Adrenal gland (tissue), 12 donors: Measurements from ENCODE around the gene PAPOLA. TPM values are rescaled to one million over a fixed set of nuclear protein-coding genes. Genes with fewer than 3 reads are reported as not detected.

Source experiments
- DNase-seq, 7 donors: peaks; one replicate each; pipeline ENCODE4 v3.0.0-alpha.2; 2019 to 2020
- H3K27ac ChIP-seq, 5 donors: fragments of 200-600 bp; sonication (generic) in 4 of 5; 1 replicate in 3 of 5; 2 replicates in 2 of 5; pipeline versions ENCODE4 v1.5.1 to v1.8.0; 2016 to 2020; ENCODE audit warnings: mild to moderate bottlenecking in 1 of 5
- H3K27me3 ChIP-seq: fragments of 200-600 bp; 2 replicates; pipeline ENCODE4 v1.8.0; 2021
- H3K36me3 ChIP-seq, 2 donors: fragments of 200-600 bp; replicated peaks in 1 of 2; 1 replicate in 1 of 2; 2 replicates in 1 of 2; pipeline versions ENCODE4 v1.5.1 to v1.8.0; 2018 to 2022
- H3K4me1 ChIP-seq, 2 donors: fragments of 200-600 bp; replicated peaks in 1 of 2; 1 replicate in 1 of 2; 2 replicates in 1 of 2; pipeline versions ENCODE4 v1.5.1 to v1.8.0; 2018 to 2021
- H3K4me3 ChIP-seq, 4 donors: fragments of 200-600 bp; sonication (generic) in 3 of 4; one replicate each; pipeline ENCODE4 v1.5.1; 2016 to 2018
- H3K9me3 ChIP-seq, 3 donors: fragments of 200-600 bp; sonication (generic) in 1 of 3; replicated peaks in 1 of 3; 1 replicate in 2 of 3; 2 replicates in 1 of 3; pipeline versions ENCODE4 v1.5.1 to v1.8.0; 2016 to 2021
- POLR2A ChIP-seq, 2 donors: fragments of 450-650 bp; IDR thresholded peaks; one replicate each; pipeline ENCODE4 v1.6.1; 2017; ENCODE audit warnings: antibody characterized with exemption in 2 of 2, mild to moderate bottlenecking in 2 of 2, moderate library complexity in 1 of 2
- WGBS, 4 donors: extraction: QIAGEN DNeasy Blood & Tissue Kit in 2 of 4; methylation state at CpG; one replicate each; pipeline versions ENCODE4 v1.1.5 to v1.1.7; 2013 to 2017; 5-methylcytosine and 5-hydroxymethylcytosine counted together
- intact Hi-C, 2 donors: fragments of 100-400 bp; cut with DNase I; formaldehyde crosslinking; loops; one replicate each; pipeline versions ENCODE4 v1.14.1 to v1.15.0; 2022 to 2023
- polyA plus RNA-seq, 3 donors: library from polyadenylated mRNA; stranded (reverse); fragments of 200-250 nt in 2 of 3; fragments of 350-450 nt in 1 of 3; fragmentation: Illumina TruSeq in 1 of 3; extraction: RNeasy Lipid Tissue Mini Kit (QIAGEN cat#74804) in 1 of 3; gene quantifications; one replicate each; pipeline ENCODE4 v1.2.3, GENCODE V29; 2013 to 2014
- total RNA-seq, 9 donors: library from RNA; depleted of rRNA in 4 of 9; stranded (reverse); fragments of >200 nt in 4 of 9; fragments of 120-200 nt in 1 of 9; fragmentation: NEBNext Ultra II Directional in 1 of 9; extraction: Animal tissue kit (Norgen Biotek cat#: 25700) in 1 of 9; gene quantifications; one replicate each; pipeline versions ENCODE4 v1.1.0 to v1.2.4, GENCODE V29; 2013 to 2023
- TF ChIP-seq, protein P1 (sequence below), 6 experiments: fragments of 450-650 bp in 4 of 6; fragments of 200-600 bp in 2 of 6; sonication (generic) in 1 of 6; IDR thresholded peaks; 1 replicate in 5 of 6; 2 replicates in 1 of 6; pipeline versions ENCODE4 v1.5.1 to v1.8.0; 2016 to 2021; ENCODE audit warnings: antibody characterized with exemption in 6 of 6, mild to moderate bottlenecking in 2 of 6, moderate library complexity in 1 of 6
- donor health status: healthy with polysubstance abuse.
- donor health status: Bipolar disorder and iron deficiency.
- donor health status: DM: yes; HTN: yes; CAD: no.
- donor health status: DM: no; HTN: no; CAD: no.
- donor health status: DM: no; HTN: no; CAD: no.
- donor health status: DM: yes; HTN: yes; CAD: no.

The PAPOLA gene
- total and polyA plus RNA-seq, 12 donors: 63.3 to 205 (median 156) TPM

DNA sequence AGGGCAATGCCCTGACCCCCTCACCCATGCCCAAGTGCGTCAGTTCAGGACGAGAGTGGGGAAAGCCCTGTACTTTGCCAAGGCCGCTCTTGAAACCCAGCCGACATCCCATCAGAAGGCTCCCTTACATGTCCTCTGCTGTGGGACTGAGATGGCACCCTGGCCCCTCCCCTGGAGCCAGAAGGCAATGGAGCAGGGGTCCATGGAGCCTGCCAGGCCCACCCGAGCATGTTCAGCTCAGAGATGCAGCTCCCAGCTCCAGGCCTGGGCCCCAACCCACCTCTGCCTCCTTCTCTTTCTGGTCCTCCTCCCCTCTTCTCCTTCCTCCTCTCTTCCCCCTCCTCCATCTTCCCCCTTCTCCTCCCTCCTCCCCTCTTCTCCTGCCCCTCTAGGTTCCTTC lies 95.5 kb downstream of the PAPOLA start:
- H3K4me1 ChIP-seq: peaks cover 0 to 4% of the 10 kb centered on the region in 2 donors
- no peak overlapping the region for H3K4me3 ChIP-seq
- no peaks in the 10 kb centered on the region for H3K9me3 ChIP-seq
- H3K27ac ChIP-seq: no peak overlapping the region
- H3K36me3 ChIP-seq: no peaks in the 10 kb centered on the region
- intact Hi-C loops: no loop called here
- TF ChIP-seq, protein P1, sequence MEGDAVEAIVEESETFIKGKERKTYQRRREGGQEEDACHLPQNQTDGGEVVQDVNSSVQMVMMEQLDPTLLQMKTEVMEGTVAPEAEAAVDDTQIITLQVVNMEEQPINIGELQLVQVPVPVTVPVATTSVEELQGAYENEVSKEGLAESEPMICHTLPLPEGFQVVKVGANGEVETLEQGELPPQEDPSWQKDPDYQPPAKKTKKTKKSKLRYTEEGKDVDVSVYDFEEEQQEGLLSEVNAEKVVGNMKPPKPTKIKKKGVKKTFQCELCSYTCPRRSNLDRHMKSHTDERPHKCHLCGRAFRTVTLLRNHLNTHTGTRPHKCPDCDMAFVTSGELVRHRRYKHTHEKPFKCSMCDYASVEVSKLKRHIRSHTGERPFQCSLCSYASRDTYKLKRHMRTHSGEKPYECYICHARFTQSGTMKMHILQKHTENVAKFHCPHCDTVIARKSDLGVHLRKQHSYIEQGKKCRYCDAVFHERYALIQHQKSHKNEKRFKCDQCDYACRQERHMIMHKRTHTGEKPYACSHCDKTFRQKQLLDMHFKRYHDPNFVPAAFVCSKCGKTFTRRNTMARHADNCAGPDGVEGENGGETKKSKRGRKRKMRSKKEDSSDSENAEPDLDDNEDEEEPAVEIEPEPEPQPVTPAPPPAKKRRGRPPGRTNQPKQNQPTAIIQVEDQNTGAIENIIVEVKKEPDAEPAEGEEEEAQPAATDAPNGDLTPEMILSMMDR (IDR thresholded peaks at IDR 0.05): no peak
- TF ChIP-seq POLR2A (IDR thresholded peaks at IDR 0.05): no peak
- peaks cover 10% of the 10 kb centered on the region for H3K27me3 ChIP-seq
- 82 to 94% (median 87%) methylated on average over 5 of the region's 5 CpGs for WGBS, 4 donors
- DNase-seq: no peak

DNA sequence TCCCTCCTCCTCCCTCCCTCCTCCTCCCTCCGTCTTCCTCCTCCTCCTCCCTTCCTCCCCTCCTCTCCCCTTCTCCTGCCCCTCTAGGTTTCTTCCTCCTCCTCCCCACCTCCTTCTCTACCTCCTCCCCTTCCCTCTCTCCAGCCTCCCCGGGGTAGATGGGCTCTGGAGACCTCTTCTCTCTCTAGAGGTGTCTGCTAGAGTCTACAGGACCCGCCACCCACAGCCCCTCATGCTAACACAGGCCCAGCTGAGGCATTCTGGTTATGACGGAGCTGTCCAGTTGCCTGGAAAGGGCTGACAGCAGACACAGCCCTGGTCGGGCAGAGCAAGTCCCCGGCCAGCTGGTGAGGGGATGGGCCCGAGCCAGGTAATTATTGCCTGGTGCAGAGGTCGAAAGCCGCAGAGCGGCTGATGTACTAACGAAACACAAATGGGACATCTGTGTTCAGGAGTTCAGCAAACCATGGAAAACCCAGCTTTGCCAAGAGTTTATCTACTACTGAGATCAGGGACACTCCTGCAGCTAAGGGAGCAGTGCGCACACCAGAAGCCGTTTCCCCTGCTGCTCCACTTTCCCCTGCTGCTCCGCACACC lies 96.2 kb downstream of the PAPOLA start:
- Histone ChIP-seq H3K4me1 (no peaks in the 10 kb centered on the region), H3K27ac (no peak overlapping the region), H3K4me3 (no peak overlapping the region), H3K27me3 (peaks cover 4% of the 10 kb centered on the region), H3K9me3 (no peaks in the 10 kb centered on the region), H3K36me3 (no peaks in the 10 kb centered on the region)
- TF ChIP-seq, protein P1 (IDR thresholded peaks at IDR 0.05): no peak
- no peak for TF ChIP-seq POLR2A (IDR thresholded peaks at IDR 0.05)
- intact Hi-C loops: no loop called here
- no peak for DNase-seq
- 64 to 75% (median 70%) methylated on average over 10 to 14 of the region's 14 CpGs for WGBS, 4 donors

DNA sequence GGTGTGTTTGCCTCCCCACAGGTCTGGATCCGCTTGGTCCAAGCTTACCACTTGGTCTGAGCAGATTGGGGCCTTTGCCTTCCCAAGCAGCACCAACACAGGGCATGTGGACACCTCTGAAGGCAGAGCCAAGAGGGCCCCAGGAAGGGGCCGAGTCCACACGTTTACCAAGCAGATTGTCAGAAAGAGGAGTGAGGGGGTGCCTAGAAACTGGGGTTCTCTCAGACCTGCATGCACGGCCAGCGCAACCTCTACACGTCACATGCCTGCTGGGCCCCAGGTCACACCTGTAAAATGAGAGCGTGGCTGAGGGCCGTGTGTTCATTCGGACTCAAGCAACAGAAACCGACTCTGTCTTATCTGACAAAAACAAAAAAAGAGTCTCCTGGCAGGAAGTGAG lies 96.9 kb downstream of the PAPOLA start:
- H3K9me3 ChIP-seq: no peaks in the 10 kb centered on the region
- WGBS, 4 donors: 85 to 96% (median 88%) methylated on average over 9 to 10 of the region's 10 CpGs
- intact Hi-C loops: no loop called here
- no peaks in the 10 kb centered on the region for H3K4me1 ChIP-seq
- no peak for TF ChIP-seq POLR2A (IDR thresholded peaks at IDR 0.05)
- TF ChIP-seq, protein P1 (IDR thresholded peaks at IDR 0.05): no peak
- no peak for DNase-seq
- no peaks in the 10 kb centered on the region for H3K36me3 ChIP-seq
- H3K27ac ChIP-seq: no peak overlapping the region
- peaks cover 3% of the 10 kb centered on the region for H3K27me3 ChIP-seq
- H3K4me3 ChIP-seq: no peak overlapping the region

DNA sequence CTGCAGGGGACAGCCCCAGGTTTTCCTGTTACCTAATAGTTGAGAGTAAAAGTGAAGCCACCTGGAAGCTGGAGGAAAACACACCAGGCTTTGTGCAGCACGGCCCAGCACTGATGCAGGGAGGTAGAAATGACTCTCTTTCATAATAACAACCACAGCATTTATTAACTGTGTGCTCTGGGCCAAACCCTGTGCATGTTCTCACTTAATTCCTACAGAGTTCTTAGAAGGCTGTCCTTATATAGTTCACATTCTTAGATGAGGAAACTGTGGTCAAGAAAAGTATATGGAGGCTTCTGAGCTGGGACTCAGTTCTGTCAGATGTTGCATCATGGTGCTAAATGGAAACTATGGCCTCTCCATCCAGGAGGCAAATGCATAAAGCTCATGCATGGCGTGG lies 100.0 kb downstream of the PAPOLA start:
- TF ChIP-seq, protein P1 (IDR thresholded peaks at IDR 0.05): no peak
- no peak for TF ChIP-seq POLR2A (IDR thresholded peaks at IDR 0.05)
- WGBS, 4 donors: 71 to 95% (median 88%) methylated on average over 1 to 2 of the region's 2 CpGs
- intact Hi-C loops: no loop called here

More for the DNA sequence above, 100.0 kb downstream of the PAPOLA start:
- H3K27ac ChIP-seq: no peak overlapping the region
- H3K4me3 ChIP-seq: no peak overlapping the region
- peaks cover 3% of the 10 kb centered on the region for H3K27me3 ChIP-seq
- H3K36me3 ChIP-seq: no peaks in the 10 kb centered on the region
- no peaks in the 10 kb centered on the region for H3K9me3 ChIP-seq
- DNase-seq: no peak
- no peaks in the 10 kb centered on the region for H3K4me1 ChIP-seq
